Stimulated activated effector memory CD8-positive, alpha-beta T cell treated with anti-CD3 and anti-CD28 coated beads, Interleukin-12 subunit alpha, Interleukin-12 subunit beta, amount 100 ng/mL, for 72 hours (primary cell): ENCODE measurements around the gene ALG9.

Experiments used
- ATAC-seq: fragments of 150-1000 bp; cut with Tn5 transposase; 2 replicates; pipeline ENCODE4 v1.10.0; 2021
- DNase-seq, 2 donors: peaks; one replicate each; pipeline ENCODE4 v3.0.0; 2021 to 2022; ENCODE audit warnings: low spot score in 2 of 2
- H3K27ac Mint-ChIP-seq: one replicate; pipeline ENCODE4 v1.8.0; 2022; ENCODE audit warnings: mild to moderate bottlenecking, mixed read lengths
- H3K36me3 Mint-ChIP-seq: one replicate; pipeline ENCODE4 v1.8.0; 2022; ENCODE audit warnings: mild to moderate bottlenecking, mixed read lengths
- H3K4me1 Mint-ChIP-seq: one replicate; pipeline ENCODE4 v1.8.0; 2022; ENCODE audit warnings: mixed read lengths
- H3K4me3 Mint-ChIP-seq: one replicate; pipeline ENCODE4 v1.8.0; 2022; ENCODE audit warnings: mild to moderate bottlenecking, mixed read lengths
- H3K9me3 Mint-ChIP-seq: one replicate; pipeline ENCODE4 v1.8.0; 2022; ENCODE audit warnings: mixed read lengths

The ALG9 gene

GRCh38 chr11:111870886-111871692 is at the start of gene ALG9:
ALG9 (minus strand) TSS chr11:111871581; CDS start chr11:111871482, 99 bp downstream.
- Mint-ChIP-seq H3K4me3 (peak within 1 kb of the TSS; percentile 88), H3K36me3 (peaks cover 55% of the 10 kb centered on the region), H3K9me3 (no peaks in the 10 kb centered on the region), H3K4me1 (peaks cover 32% of the 10 kb centered on the region), H3K27ac (peak within 1 kb of the TSS; percentile 91)
- ATAC-seq (peak; percentile 92), DNase-seq (peak; percentile 77 to 95)

- no peak for ATAC-seq
- no peaks in the 10 kb centered on the region for H3K9me3 Mint-ChIP-seq
- no peak overlapping the region for H3K27ac Mint-ChIP-seq
- peaks cover 3% of the 10 kb centered on the region for H3K4me1 Mint-ChIP-seq
- no peak overlapping the region for H3K4me3 Mint-ChIP-seq
- DNase-seq = no peak
- no peaks in the 10 kb centered on the region for H3K36me3 Mint-ChIP-seq
Measured at GRCh38 chr11:111920908-111921307, 49.5 kb upstream of the ALG9 start.

- Mint-ChIP-seq H3K36me3 (no peaks in the 10 kb centered on the region), H3K4me1 (no peaks in the 10 kb centered on the region), H3K27ac (no peak within 1 kb of the TSS), H3K9me3 (no peaks in the 10 kb centered on the region), H3K4me3 (no peak within 1 kb of the TSS)
- ATAC-seq (no peak), DNase-seq (no peak)
Measured at GRCh38 chr11:111918390-111919256, 47.2 kb upstream of the ALG9 start, which contains the start of gene C11orf52. C11orf52 (plus strand) TSS chr11:111918913; CDS start chr11:111918973, 60 bp downstream.

GRCh38 chr11:111917788-111918187 is 46.4 kb upstream of the ALG9 start:
- H3K27ac Mint-ChIP-seq = no peak overlapping the region
- H3K4me1 Mint-ChIP-seq = no peaks in the 10 kb centered on the region
- DNase-seq = peak in 1 of 2 donors; percentile 2
- no peaks in the 10 kb centered on the region for H3K9me3 Mint-ChIP-seq
- ATAC-seq = no peak
- H3K36me3 Mint-ChIP-seq = no peaks in the 10 kb centered on the region
- H3K4me3 Mint-ChIP-seq = no peak overlapping the region

GRCh38 chr11:111917312-111917711 is 45.9 kb upstream of the ALG9 start:
- ATAC-seq = no peak
- H3K4me1 Mint-ChIP-seq = no peaks in the 10 kb centered on the region
- no peaks in the 10 kb centered on the region for H3K36me3 Mint-ChIP-seq
- DNase-seq = peak in 1 of 2 donors; percentile 30
- no peak overlapping the region for H3K4me3 Mint-ChIP-seq
- H3K9me3 Mint-ChIP-seq = no peaks in the 10 kb centered on the region
- no peak overlapping the region for H3K27ac Mint-ChIP-seq

GRCh38 chr11:111916768-111917167 is 45.4 kb upstream of the ALG9 start:
- Mint-ChIP-seq H3K4me3 (no peak overlapping the region), H3K27ac (no peak overlapping the region), H3K36me3 (no peaks in the 10 kb centered on the region), H3K9me3 (no peaks in the 10 kb centered on the region), H3K4me1 (no peaks in the 10 kb centered on the region)
- ATAC-seq = no peak
- no peak for DNase-seq

- H3K4me3 Mint-ChIP-seq = no peak overlapping the region
- ATAC-seq = no peak
- H3K9me3 Mint-ChIP-seq = no peaks in the 10 kb centered on the region
- H3K36me3 Mint-ChIP-seq = no peaks in the 10 kb centered on the region
- no peaks in the 10 kb centered on the region for H3K4me1 Mint-ChIP-seq
- no peak overlapping the region for H3K27ac Mint-ChIP-seq
- peak in 1 of 2 donors; percentile 18 for DNase-seq
Measured at GRCh38 chr11:111913997-111914396, 42.6 kb upstream of the ALG9 start.

GRCh38 chr11:111913031-111913861 is 41.9 kb upstream of the ALG9 start:
- Mint-ChIP-seq H3K9me3 (no peaks in the 10 kb centered on the region), H3K4me1 (no peaks in the 10 kb centered on the region)

GRCh38 chr11:111912535-111912934 is 41.2 kb upstream of the ALG9 start, which contains the start of gene HSPB2:
HSPB2 (plus strand) TSS chr11:111912734; CDS start chr11:111912830, 96 bp downstream.
- H3K36me3 Mint-ChIP-seq = no peaks in the 10 kb centered on the region
- H3K4me1 Mint-ChIP-seq = no peaks in the 10 kb centered on the region
- ATAC-seq = no peak
- H3K27ac Mint-ChIP-seq = no peak within 1 kb of the TSS
- peak in 1 of 2 donors; percentile 15 for DNase-seq
- no peaks in the 10 kb centered on the region for H3K9me3 Mint-ChIP-seq
- H3K4me3 Mint-ChIP-seq = no peak within 1 kb of the TSS

More at GRCh38 chr11:111913031-111913861, 41.9 kb upstream of the ALG9 start:
- Mint-ChIP-seq H3K27ac (no peak overlapping the region), H3K4me3 (no peak overlapping the region), H3K36me3 (no peaks in the 10 kb centered on the region)
- ATAC-seq (no peak), DNase-seq (peak in 1 of 2 donors; percentile 35)

- no peak for ATAC-seq
- H3K9me3 Mint-ChIP-seq = no peaks in the 10 kb centered on the region
- H3K4me3 Mint-ChIP-seq = no peak within 1 kb of the TSS
- peak in 1 of 2 donors; percentile 32 for DNase-seq
- no peaks in the 10 kb centered on the region for H3K36me3 Mint-ChIP-seq
- no peaks in the 10 kb centered on the region for H3K4me1 Mint-ChIP-seq
- H3K27ac Mint-ChIP-seq = no peak within 1 kb of the TSS
Measured at GRCh38 chr11:111911563-111912401, 40.4 kb upstream of the ALG9 start, which contains the start of gene CRYAB. CRYAB (minus strand) TSS chr11:111911770; CDS start chr11:111911724, 46 bp downstream.

- Mint-ChIP-seq H3K36me3 (no peaks in the 10 kb centered on the region), H3K27ac (no peak overlapping the region), H3K9me3 (no peaks in the 10 kb centered on the region), H3K4me3 (no peak overlapping the region), H3K4me1 (no peaks in the 10 kb centered on the region)
- DNase-seq (peak in 1 of 2 donors; percentile 43), ATAC-seq (no peak)
Measured at GRCh38 chr11:111910676-111911562, 39.5 kb upstream of the ALG9 start.

GRCh38 chr11:111909378-111909777 is 38.0 kb upstream of the ALG9 start:
- H3K4me3 Mint-ChIP-seq = no peak overlapping the region
- DNase-seq (peak in 1 of 2 donors; percentile 12), ATAC-seq (no peak)
- no peaks in the 10 kb centered on the region for H3K4me1 Mint-ChIP-seq
- H3K27ac Mint-ChIP-seq = no peak overlapping the region
- no peaks in the 10 kb centered on the region for H3K9me3 Mint-ChIP-seq
- H3K36me3 Mint-ChIP-seq = no peaks in the 10 kb centered on the region

- no peak overlapping the region for H3K27ac Mint-ChIP-seq
- no peaks in the 10 kb centered on the region for H3K9me3 Mint-ChIP-seq
- H3K36me3 Mint-ChIP-seq = no peaks in the 10 kb centered on the region
- DNase-seq (peak in 1 of 2 donors; percentile 30), ATAC-seq (no peak)
- H3K4me3 Mint-ChIP-seq = no peak overlapping the region
- no peaks in the 10 kb centered on the region for H3K4me1 Mint-ChIP-seq
Measured at GRCh38 chr11:111908639-111909305, 37.4 kb upstream of the ALG9 start.
